Brain pericyte (primary cell): ENCODE data around the gene CHTOP.

Experiments
- DNase-seq: peaks from one replicate; pipeline ENCODE4 v3.0.0-alpha.2; 2012; ENCODE audit warnings: low read depth, low spot score

The CHTOP gene

DNA sequence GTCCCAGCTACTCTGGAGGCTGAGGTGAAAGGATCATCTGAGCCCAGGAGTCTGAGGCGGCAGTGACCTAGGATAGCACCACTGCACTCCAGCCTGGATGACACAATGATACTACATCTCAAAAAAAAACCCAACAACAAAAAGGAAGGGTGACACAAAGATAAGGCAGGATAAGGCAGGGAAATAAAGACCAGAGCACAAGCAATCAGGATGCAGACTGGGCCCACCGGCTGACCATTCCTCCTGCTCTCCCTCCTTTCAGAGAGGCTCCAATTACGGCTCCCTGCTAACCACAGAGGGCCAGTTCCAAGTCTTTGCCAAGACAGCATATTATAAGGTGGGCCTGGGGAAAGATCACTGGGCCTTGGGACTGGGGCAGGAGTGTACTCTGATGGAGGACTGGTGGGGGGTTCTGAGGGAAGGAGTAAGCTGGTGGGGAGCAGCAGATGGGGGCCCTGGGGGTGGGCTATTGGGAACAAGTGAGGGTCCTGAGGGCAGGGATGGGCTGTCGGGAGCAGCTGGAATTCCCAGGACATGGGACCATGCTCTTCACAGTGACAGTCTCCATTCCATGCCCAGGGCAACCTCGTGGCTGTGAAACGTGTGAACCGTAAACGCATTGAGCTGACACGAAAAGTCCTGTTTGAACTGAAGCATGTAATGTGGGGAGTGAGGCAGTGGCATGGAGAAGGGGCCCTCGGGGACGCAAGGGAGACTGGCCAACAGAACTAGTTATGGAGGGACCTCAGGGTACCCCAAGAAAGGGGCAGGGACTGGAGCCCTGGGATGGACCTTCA, 51.9 kb downstream of the CHTOP start:
- DNase-seq, result no peak

DNA sequence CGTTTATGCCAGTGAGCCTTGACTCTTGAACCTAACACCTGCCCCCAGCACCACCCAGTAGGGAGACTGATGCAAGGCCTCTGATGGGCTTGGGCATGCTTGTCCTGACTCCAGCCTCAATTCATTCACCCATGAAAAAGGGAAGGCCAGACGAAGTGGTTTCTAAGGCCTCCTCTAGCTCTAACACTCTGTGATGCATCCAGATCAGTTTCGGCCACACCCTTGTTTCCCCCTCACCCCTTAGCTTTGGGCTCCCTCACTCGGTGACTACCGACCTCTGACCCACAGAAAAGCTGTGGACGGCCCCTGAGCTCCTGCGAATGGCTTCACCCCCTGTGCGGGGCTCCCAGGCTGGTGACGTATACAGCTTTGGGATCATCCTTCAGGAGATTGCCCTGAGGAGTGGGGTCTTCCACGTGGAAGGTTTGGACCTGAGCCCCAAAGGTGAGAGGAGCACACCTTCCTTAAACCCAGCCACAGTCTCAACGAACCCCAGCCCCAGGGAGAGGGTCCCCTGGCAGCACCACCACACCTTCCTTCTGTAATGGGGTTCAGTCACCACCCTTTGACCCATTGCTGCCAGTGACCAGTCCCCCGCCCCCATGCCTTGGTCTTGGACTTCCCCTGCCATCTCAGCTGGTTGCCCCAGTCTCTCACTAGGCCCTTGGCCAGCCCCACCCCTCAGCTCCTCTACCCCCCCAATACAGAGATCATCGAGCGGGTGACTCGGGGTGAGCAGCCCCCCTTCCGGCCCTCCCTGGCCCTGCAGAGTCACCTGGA, 53.7 kb downstream of the CHTOP start:
- DNase-seq, result no peak

DNA sequence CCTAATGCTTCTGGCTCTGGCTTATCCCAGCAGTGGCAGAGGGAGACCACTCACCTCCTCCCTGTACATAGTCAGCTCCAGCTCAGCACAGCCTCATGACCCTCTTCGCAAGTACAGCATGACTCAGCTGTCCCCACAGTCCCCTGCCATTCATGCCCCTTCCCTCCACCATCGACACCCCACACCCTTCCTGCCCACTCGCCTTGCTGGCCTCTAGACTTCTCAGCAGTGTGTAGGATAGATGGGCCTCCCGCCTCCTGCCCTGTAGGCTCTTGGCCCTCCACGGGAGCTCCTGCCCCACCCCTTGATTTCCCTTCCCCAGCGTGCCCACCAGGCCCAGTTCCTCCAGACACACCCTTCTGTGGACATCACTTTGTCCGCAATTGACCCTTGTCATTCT, 54.4 kb downstream of the CHTOP start:
- DNase-seq, result no peak

DNA sequence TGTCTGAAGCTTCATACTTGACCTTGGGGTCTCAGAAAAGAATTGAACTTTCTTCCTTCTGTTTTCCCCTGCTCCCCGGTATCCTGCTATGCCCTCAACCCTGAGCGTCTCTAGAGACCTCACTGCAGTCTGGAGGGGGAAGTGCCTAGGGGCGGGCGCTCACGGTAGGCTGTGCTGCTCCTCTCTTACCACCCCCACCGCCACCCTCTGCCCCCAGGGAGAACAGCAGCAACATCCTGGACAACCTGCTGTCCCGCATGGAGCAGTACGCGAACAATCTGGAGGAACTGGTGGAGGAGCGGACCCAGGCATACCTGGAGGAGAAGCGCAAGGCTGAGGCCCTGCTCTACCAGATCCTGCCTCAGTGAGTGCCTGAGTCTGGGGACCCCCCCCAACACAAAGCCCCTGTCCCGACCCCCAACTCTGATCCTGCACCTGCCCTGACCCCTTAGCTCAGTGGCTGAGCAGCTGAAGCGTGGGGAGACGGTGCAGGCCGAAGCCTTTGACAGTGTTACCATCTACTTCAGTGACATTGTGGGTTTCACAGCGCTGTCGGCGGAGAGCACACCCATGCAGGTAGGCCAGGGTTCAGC, 55.0 kb downstream of the CHTOP start:
- DNase-seq, result no peak

DNA sequence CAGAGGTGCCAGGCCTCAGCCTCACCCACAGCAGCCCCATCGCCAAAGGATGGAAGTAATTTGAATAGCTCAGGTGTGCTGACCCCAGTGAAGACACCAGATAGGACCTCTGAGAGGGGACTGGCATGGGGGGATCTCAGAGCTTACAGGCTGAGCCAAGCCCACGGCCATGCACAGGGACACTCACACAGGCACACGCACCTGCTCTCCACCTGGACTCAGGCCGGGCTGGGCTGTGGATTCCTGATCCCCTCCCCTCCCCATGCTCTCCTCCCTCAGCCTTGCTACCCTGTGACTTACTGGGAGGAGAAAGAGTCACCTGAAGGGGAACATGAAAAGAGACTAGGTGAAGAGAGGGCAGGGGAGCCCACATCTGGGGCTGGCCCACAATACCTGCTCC, 59.6 kb downstream of the CHTOP start:
- no peak for DNase-seq
